SK-N-SH (cell line): Measurements from ENCODE around the gene NME9. TPM values are rescaled to one million over a fixed set of nuclear protein-coding genes. Genes with fewer than 3 reads are reported as not detected.

Source experiments
- CTCF ChIA-PET: fragments of 300-600, 350-600 bp; formaldehyde crosslinking; extraction: SDS; loops from one replicate; lab custom pipeline; 2021; lab: Yijun Ruan, JAX
- POLR2A ChIA-PET: fragments of 350-600 bp; sonication (Branson Sonifier 250); formaldehyde crosslinking; extraction: SDS; loops from one replicate; lab custom pipeline; 2020; ENCODE audit warnings: antibody characterized with exemption, inconsistent platforms; lab: Yijun Ruan, JAX
- DNase-seq: peaks from one replicate; pipeline ENCODE4 v3.0.0; 2012
- H2AFZ ChIP-seq: fragments of 200-600 bp; sonication (generic); 2 replicates; pipeline ENCODE4 v1.8.1; 2016; ENCODE audit warnings: antibody characterized with exemption, mild to moderate bottlenecking, low read depth
- H3F3A ChIP-seq: fragments of 200-600 bp; sonication (generic); replicated peaks from 2 replicates; pipeline ENCODE3; 2016; ENCODE audit warnings: antibody characterized with exemption, mild to moderate bottlenecking; ENCODE audit not compliant: insufficient read depth
- H3K27ac ChIP-seq, 2 experiments: fragments of 200-500 bp in 1 of 2; fragments of 200-600 bp in 1 of 2; sonication (Bioruptor generic) in 1 of 2; sonication (generic), shearing (Covaris generic) in 1 of 2; 2 replicates each; pipeline versions ENCODE4 v1.5.1 to v1.6.1; 2014 to 2016; ENCODE audit warnings: low read depth in 2 of 2, inconsistent platforms in 1 of 2, low read length in 1 of 2, mild to moderate bottlenecking in 1 of 2, mixed read lengths in 1 of 2
- H3K27me3 ChIP-seq: fragments of 200-600 bp; sonication (generic), shearing (Covaris generic); 2 replicates; pipeline ENCODE4 v1.6.1; 2016; ENCODE audit warnings: mixed run types; ENCODE audit not compliant: insufficient read depth
- H3K36me3 ChIP-seq, 2 experiments: fragments of 200-500 bp in 1 of 2; fragments of 200-600 bp in 1 of 2; sonication (Bioruptor generic) in 1 of 2; sonication (generic) in 1 of 2; replicated peaks in 1 of 2; 2 replicates each; pipeline versions ENCODE3 to v1.5.1; 2014 to 2016; ENCODE audit warnings: low read length in 1 of 2, mild to moderate bottlenecking in 1 of 2; ENCODE audit not compliant: insufficient read depth in 2 of 2, control insufficient read depth in 1 of 2
- H3K4me1 ChIP-seq, 2 experiments: fragments of 200-500 bp in 1 of 2; fragments of 200-600 bp in 1 of 2; sonication (Bioruptor generic) in 1 of 2; sonication (generic), shearing (Covaris generic) in 1 of 2; 2 replicates each; pipeline versions ENCODE4 v1.5.1 to v1.6.1; 2014 to 2016; ENCODE audit warnings: low read depth in 1 of 2, low read length in 1 of 2, mixed run types in 1 of 2; ENCODE audit not compliant: insufficient read depth in 2 of 2, control insufficient read depth in 1 of 2
- H3K4me2 ChIP-seq: fragments of 200-600 bp; sonication (generic), shearing (Covaris generic); 2 replicates; pipeline ENCODE4 v1.6.1; 2017; ENCODE audit warnings: mixed run types
- H3K4me3 ChIP-seq, 2 experiments: fragments of 200-500 bp in 1 of 2; fragments of 200-600 bp in 1 of 2; sonication (Bioruptor generic) in 1 of 2; sonication (generic), shearing (Covaris generic) in 1 of 2; 2 replicates each; pipeline versions ENCODE4 v1.5.1 to v1.8.1; 2014 to 2016; ENCODE audit warnings: low read depth in 2 of 2, inconsistent platforms in 1 of 2, low read length in 1 of 2, mild to moderate bottlenecking in 1 of 2, mixed read lengths in 1 of 2, moderate library complexity in 1 of 2
- H3K79me2 ChIP-seq: fragments of 200-600 bp; sonication (generic); 2 replicates; pipeline ENCODE4 v1.8.1; 2017; ENCODE audit warnings: mild to moderate bottlenecking; ENCODE audit not compliant: insufficient read depth
- H3K9ac ChIP-seq: fragments of 200-600 bp; sonication (generic); 2 replicates; pipeline ENCODE4 v1.6.1; 2017; ENCODE audit warnings: mixed run types
- H3K9me2 ChIP-seq: fragments of 200-600 bp; sonication (generic); 2 replicates; pipeline ENCODE4 v1.6.1; 2017; ENCODE audit warnings: mixed run types
- H3K9me3 ChIP-seq: fragments of 200-600 bp; sonication (generic); 2 replicates; pipeline ENCODE4 v1.6.1; 2017; ENCODE audit warnings: mixed run types, mild to moderate bottlenecking, moderate library complexity
- H4K20me1 ChIP-seq: fragments of 200-600 bp; sonication (generic); 2 replicates; pipeline ENCODE4 v1.6.1; 2017; ENCODE audit warnings: mild to moderate bottlenecking, mixed run types; ENCODE audit not compliant: insufficient read depth
- CHD2 ChIP-seq: fragments of 150-350 bp; IDR thresholded peaks from 2 replicates; pipeline ENCODE4 v1.6.1; 2018; ENCODE audit warnings: low read length; ENCODE audit not compliant: partially characterized antibody
- CTCF ChIP-seq: fragments of 200-600 bp; sonication (generic); IDR thresholded peaks from 2 replicates; pipeline ENCODE4 v1.6.1; 2017; ENCODE audit warnings: antibody characterized with exemption, mild to moderate bottlenecking, moderate library complexity
- ELF1 ChIP-seq: IDR thresholded peaks from 2 replicates; pipeline ENCODE4 v1.4.0; 2012
- EZH2phosphoT487 ChIP-seq: fragments of 200-600 bp; sonication (generic); IDR thresholded peaks from 2 replicates; pipeline ENCODE4 v1.6.1; 2017; ENCODE audit warnings: low read depth, mixed run types, mild to moderate bottlenecking, antibody characterized with exemption, moderate library complexity, borderline replicate concordance
- FOSL2 ChIP-seq: IDR thresholded peaks from 2 replicates; pipeline ENCODE4 v1.4.0; 2012; ENCODE audit warnings: low read depth, mild to moderate bottlenecking, moderate library complexity, borderline replicate concordance
- FOXM1 ChIP-seq: IDR thresholded peaks from 2 replicates; pipeline ENCODE4 v1.4.0; 2012; ENCODE audit warnings: low read depth, mild to moderate bottlenecking
- GABPA ChIP-seq: IDR thresholded peaks from 2 replicates; pipeline ENCODE4 v1.4.0; 2012; ENCODE audit warnings: low read depth, mild to moderate bottlenecking
- MAX ChIP-seq: IDR thresholded peaks from 2 replicates; pipeline ENCODE4 v1.4.0; 2012; ENCODE audit warnings: low read depth
- MXI1 ChIP-seq: IDR thresholded peaks from 2 replicates; pipeline ENCODE4 v1.6.1; 2012; ENCODE audit warnings: mild to moderate bottlenecking, low read depth, low read length, improper control_type of control experiment
- NRF1 ChIP-seq: IDR thresholded peaks from 2 replicates; pipeline ENCODE4 v1.6.1; 2012; ENCODE audit warnings: low read depth, mild to moderate bottlenecking, low read length
- PBX3 ChIP-seq: IDR thresholded peaks from 2 replicates; pipeline ENCODE4; 2012
- POLR2AphosphoS5 ChIP-seq: IDR thresholded peaks from 2 replicates; pipeline ENCODE4 v1.6.1; 2012; ENCODE audit warnings: low read depth, low read length
- RCOR1 ChIP-seq: fragments of 150-350 bp; IDR thresholded peaks from 2 replicates; pipeline ENCODE4 v1.6.1; 2017; ENCODE audit warnings: antibody characterized with exemption, low read length
- REST ChIP-seq: IDR thresholded peaks from 2 replicates; pipeline ENCODE4 v1.6.1; 2012; ENCODE audit warnings: mild to moderate bottlenecking, low read depth, low read length, moderate library complexity
- SIN3A ChIP-seq: IDR thresholded peaks from 2 replicates; pipeline ENCODE4 v1.6.1; 2012; ENCODE audit warnings: low read depth, mild to moderate bottlenecking, low read length, moderate library complexity, borderline replicate concordance
- SMC3 ChIP-seq: IDR thresholded peaks from 2 replicates; pipeline ENCODE4 v1.6.1; 2012; ENCODE audit warnings: low read depth, low read length, improper control_type of control experiment
- TAF1 ChIP-seq: IDR thresholded peaks from 2 replicates; pipeline ENCODE4 v1.6.1; 2012; ENCODE audit warnings: low read depth, mild to moderate bottlenecking, low read length, moderate library complexity, borderline replicate concordance
- WGBS: methylation state at CpG from one replicate; pipeline ENCODE4 v1.1.6; 2017; ENCODE audit warnings: low lambda C conversion rate; 5-methylcytosine and 5-hydroxymethylcytosine counted together
- polyA plus RNA-seq, 3 experiments: library from polyadenylated mRNA; depleted of rRNA; stranded (reverse); fragments of >200 nt; gene quantifications; 2 replicates each; pipeline ENCODE4 v1.2.3, GENCODE V29; 2012

NME9 gene
- polyA plus RNA-seq, 1 of the 3 experiments (the other 2 are of a cell fraction) = 0.43 TPM

- TF ChIP-seq CTCF (no peak), PBX3 (no peak), CHD2 (no peak), NRF1 (no peak), GABPA (no peak), EZH2phosphoT487 (no peak)
- TF ChIP-seq, all 33 proteins: peak for 0
These were observed 29.0 kb downstream of the NME9 start (continued) for GRCh38 chr3:138300647-138301046.

- H3K27me3 ChIP-seq = no peaks in the 10 kb centered on the region
- no peak for DNase-seq
- no peaks in the 10 kb centered on the region; a peak in 1 of 4 replicates for H3K4me1 ChIP-seq
- H3K9ac ChIP-seq = no peak overlapping the region
- H3K4me2 ChIP-seq = no peak overlapping the region
- H3K9me2 ChIP-seq = no peaks in the 10 kb centered on the region
- no peaks in the 10 kb centered on the region for H4K20me1 ChIP-seq
- POLR2A ChIA-PET = no interaction called here
- H3K79me2 ChIP-seq = no peaks in the 10 kb centered on the region
- H3K36me3 ChIP-seq = peaks cover 15 to 45% of the 10 kb centered on the region in 2 experiments
- no peak for TF ChIP-seq FOSL2
- TF ChIP-seq MAX = no peak
- TF ChIP-seq MXI1 = no peak
- TF ChIP-seq ELF1 = no peak
- TF ChIP-seq FOXM1 = no peak
- TF ChIP-seq REST = no peak
- no peak for TF ChIP-seq RCOR1
- no peak for TF ChIP-seq SIN3A
- TF ChIP-seq TAF1 = no peak
- TF ChIP-seq POLR2AphosphoS5 = no peak
- TF ChIP-seq SMC3 = no peak
- 100% methylated on average over 1 of the region's 1 CpG for WGBS
- no peak overlapping the region for H3K27ac ChIP-seq
- H3K4me3 ChIP-seq = no peak overlapping the region
- CTCF ChIA-PET = no interaction called here
- no peak overlapping the region for H2AFZ ChIP-seq
- no peaks in the 10 kb centered on the region for H3F3A ChIP-seq
- H3K9me3 ChIP-seq = no peaks in the 10 kb centered on the region
These were observed 31.8 kb downstream of the NME9 start for GRCh38 chr3:138297876-138298275.
